GM12874 (cell line): ENCODE results near the gene TMEM121.

ENCODE experiments used
- CTCF ChIP-seq: IDR thresholded peaks from 2 replicates; pipeline ENCODE4 v1.5.1; 2011; ENCODE audit warnings: low read depth, mild to moderate bottlenecking, control low read depth, low read length, moderate library complexity; ENCODE audit not compliant: insufficient read depth

TMEM121 gene

DNA sequence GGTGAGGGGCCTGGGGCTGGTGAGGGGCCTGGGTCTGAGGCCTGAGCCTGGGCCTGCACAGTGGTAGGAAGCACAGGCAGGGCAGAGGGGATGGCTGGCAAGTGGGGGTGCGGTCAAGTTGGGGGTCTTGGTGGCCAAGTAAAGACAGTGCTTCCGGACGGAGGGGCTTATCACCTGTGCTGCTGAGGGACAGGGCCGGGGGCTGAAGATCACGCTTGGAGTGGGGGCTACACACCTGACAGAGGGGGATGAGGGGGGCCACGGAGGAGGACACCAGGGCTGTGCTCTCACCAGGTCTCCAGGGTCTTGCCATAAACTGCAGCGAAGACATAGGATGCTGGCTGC is 23.1 kb upstream of the TMEM121 start:
- TF ChIP-seq CTCF, result no peak

- no peak for TF ChIP-seq CTCF
These were observed 22.3 kb upstream of the TMEM121 start for GRCh38 chr14:105503935-105504692.

GRCh38 chr14:105505101-105505500 is 21.3 kb upstream of the TMEM121 start:
- TF ChIP-seq CTCF, result no peak

- no peak for TF ChIP-seq CTCF
These were observed 19.1 kb upstream of the TMEM121 start for GRCh38 chr14:105507247-105507646.

DNA sequence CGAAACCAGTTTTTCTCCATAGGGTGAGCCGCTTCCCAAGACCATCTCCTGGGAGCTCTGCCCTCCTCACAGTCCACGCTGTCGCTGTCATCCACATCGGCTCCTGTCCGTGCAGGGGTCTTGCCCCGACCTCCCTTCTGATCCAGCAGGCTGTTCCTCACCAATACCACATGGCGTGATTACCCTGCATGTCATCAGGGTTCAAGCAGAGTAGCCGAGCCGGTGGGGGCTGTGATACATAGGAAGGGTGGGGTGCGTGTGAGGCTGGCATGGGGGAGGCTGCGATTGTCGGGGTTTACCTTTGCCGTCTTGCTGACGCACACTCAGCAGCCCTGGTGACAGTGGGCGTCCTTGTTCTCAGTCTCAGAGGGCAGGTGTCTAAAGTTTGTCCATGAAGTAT is 18.3 kb upstream of the TMEM121 start:
- TF ChIP-seq CTCF, result no peak

DNA sequence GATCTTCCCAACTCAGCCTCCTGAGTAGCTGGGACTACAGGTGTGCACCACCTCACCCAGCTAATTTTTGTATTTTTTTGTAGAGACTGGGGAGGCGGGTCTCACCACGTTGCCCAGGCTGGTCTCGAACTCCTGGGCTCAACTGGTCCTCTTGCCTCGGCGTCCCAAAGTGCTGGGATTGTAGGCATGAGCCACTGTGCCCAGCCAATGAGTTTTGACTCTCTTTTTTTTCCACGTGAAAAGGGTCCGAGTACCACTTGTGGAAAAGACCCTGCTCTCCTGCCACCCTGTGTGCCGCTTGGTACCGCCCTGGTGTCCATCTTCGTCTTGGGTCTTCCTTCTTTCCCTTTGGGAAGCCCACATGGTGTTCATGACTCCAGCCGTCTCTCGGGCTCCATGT is 17.8 kb upstream of the TMEM121 start:
- no peak for TF ChIP-seq CTCF

DNA sequence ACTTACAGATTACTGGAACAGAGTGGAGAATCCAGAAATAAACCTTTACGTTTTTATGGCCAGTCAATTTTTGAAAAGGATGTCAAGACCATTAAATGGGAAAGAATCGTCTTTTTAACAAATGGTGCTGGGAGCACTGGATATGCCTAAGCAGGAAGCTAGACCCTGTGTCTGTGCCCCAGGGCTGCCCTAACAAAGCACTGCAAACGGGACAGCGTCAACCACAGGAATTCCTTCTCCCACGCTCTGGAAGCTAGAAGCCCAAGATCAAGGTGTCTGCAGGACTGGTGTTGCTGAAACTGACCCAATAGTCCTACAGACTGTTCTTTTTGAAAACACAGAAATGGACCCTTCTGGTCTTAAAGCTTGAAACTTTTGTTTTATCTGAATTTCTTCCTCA is 9.3 kb upstream of the TMEM121 start:
- TF ChIP-seq CTCF, result no peak
